Calu3 (cell line): Measurements from ENCODE around the gene QARS1. TPM values are rescaled to one million over a fixed set of nuclear protein-coding genes. Genes with fewer than 3 reads are reported as not detected.

Experiments
- BruUV-seq: library from RNA; stranded (reverse); fragments of 400-500 nt; replicated peaks from 2 replicates; lab custom pipeline; 2021; lab: Mats Ljungman, UMichigan
- CTCF ChIA-PET: fragments of 300-600 bp; sonication (Branson Sonifier 250); formaldehyde crosslinking; loops from one replicate; lab custom pipeline; 2022; ENCODE audit warnings: antibody characterized with exemption; lab: Charles Lee
- DNase-seq: peaks from one replicate; pipeline ENCODE4 v3.0.0; 2022
- H3K27ac Mint-ChIP-seq: one replicate; pipeline ENCODE4 v1.8.0; 2022; ENCODE audit warnings: mixed read lengths; ENCODE audit not compliant: unreplicated experiment
- H3K27me3 Mint-ChIP-seq: one replicate; pipeline ENCODE4 v1.8.0; 2022; ENCODE audit warnings: mixed read lengths; ENCODE audit not compliant: unreplicated experiment
- H3K36me3 Mint-ChIP-seq: one replicate; pipeline ENCODE4 v1.8.0; 2022; ENCODE audit warnings: mild to moderate bottlenecking, moderate library complexity, mixed read lengths; ENCODE audit not compliant: insufficient read depth, unreplicated experiment
- H3K4me1 Mint-ChIP-seq: one replicate; pipeline ENCODE4 v1.8.0; 2022; ENCODE audit warnings: mild to moderate bottlenecking, low read depth, mixed read lengths; ENCODE audit not compliant: unreplicated experiment
- H3K4me3 Mint-ChIP-seq: one replicate; pipeline ENCODE4 v1.8.0; 2022; ENCODE audit warnings: mild to moderate bottlenecking, low read depth, moderate library complexity, mixed read lengths; ENCODE audit not compliant: unreplicated experiment
- H3K9me3 Mint-ChIP-seq: one replicate; pipeline ENCODE4 v1.8.0; 2022; ENCODE audit warnings: low read depth, mixed read lengths; ENCODE audit not compliant: unreplicated experiment
- intact Hi-C: fragments of 100-400 bp; cut with micrococcal nuclease; formaldehyde crosslinking; loops from one replicate; pipeline ENCODE4 v1.10.0; 2022; ENCODE audit not compliant: unreplicated experiment
- total RNA-seq: library from RNA; stranded (reverse); gene quantifications from 2 replicates; pipeline ENCODE4 v1.2.3, GENCODE V29; 2022
- TF ChIP-seq, protein P1 (sequence below): fragments of 200-600 bp; IDR thresholded peaks from one replicate; pipeline ENCODE4 v1.8.0; 2022; ENCODE audit warnings: antibody characterized with exemption; ENCODE audit not compliant: unreplicated experiment

QARS1 gene
- total RNA-seq, 1 experiment from 2014 or later, result 248 TPM

DNA sequence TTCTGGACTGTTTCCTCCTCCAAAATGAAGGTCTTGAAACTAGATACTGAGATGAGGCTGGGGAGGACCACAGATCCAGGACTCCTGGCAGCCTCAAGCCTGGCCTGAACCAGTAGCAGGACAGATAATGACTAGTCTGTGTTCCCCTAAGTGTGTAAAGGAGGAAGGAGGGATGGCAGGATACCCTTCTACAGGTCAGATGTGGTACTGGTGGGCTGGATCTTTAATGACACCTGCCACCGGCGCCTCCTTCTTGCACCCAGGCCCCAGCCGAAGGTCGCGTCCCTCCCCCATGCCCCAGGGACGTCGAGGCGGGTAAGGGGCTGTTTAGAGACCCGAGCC is 15.5 kb upstream of the QARS1 start:
- DNase-seq, result no peak
- CTCF ChIA-PET, result no interaction called here
- no peak overlapping the region for H3K27ac Mint-ChIP-seq
- intact Hi-C loops, result no loop called here
- no peaks in the 10 kb centered on the region for H3K27me3 Mint-ChIP-seq
- TSS peak; percentile 17 for BruUV-seq
- H3K4me3 Mint-ChIP-seq, result peak overlapping the region; percentile 73
- H3K36me3 Mint-ChIP-seq, result peaks cover 52% of the 10 kb centered on the region
- peaks cover 7% of the 10 kb centered on the region for H3K4me1 Mint-ChIP-seq
- TF ChIP-seq, protein P1, sequence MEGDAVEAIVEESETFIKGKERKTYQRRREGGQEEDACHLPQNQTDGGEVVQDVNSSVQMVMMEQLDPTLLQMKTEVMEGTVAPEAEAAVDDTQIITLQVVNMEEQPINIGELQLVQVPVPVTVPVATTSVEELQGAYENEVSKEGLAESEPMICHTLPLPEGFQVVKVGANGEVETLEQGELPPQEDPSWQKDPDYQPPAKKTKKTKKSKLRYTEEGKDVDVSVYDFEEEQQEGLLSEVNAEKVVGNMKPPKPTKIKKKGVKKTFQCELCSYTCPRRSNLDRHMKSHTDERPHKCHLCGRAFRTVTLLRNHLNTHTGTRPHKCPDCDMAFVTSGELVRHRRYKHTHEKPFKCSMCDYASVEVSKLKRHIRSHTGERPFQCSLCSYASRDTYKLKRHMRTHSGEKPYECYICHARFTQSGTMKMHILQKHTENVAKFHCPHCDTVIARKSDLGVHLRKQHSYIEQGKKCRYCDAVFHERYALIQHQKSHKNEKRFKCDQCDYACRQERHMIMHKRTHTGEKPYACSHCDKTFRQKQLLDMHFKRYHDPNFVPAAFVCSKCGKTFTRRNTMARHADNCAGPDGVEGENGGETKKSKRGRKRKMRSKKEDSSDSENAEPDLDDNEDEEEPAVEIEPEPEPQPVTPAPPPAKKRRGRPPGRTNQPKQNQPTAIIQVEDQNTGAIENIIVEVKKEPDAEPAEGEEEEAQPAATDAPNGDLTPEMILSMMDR, result no peak
- H3K9me3 Mint-ChIP-seq, result no peaks in the 10 kb centered on the region

DNA sequence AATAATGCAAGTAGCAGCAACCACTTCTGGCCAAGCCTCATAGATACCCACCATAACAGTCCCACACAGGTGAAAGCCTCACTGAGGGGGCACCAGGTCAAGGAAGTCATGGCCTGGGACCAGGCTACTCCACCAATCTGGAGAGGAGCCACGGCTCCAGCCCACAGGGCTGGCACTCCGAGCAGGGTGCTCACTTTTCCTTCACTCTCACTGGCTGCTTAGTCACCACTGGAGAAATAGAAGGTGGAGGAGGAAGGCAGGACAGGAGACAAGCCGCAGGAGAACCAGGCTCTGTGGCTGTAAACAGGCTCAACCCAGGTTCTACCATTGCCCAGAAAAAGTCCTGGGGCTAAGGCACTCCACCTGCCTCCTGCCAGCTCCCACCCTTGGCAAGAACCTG is 14.9 kb upstream of the QARS1 start:
- CTCF ChIA-PET, result interaction anchor here (0.6 kb wide), 1 partner anchor 23 kb away, joined by 6 read pairs; no protein-coding TSS in a partner anchor
- Mint-ChIP-seq H3K4me1 (peaks cover 7% of the 10 kb centered on the region), H3K36me3 (peaks cover 47% of the 10 kb centered on the region), H3K9me3 (no peaks in the 10 kb centered on the region), H3K4me3 (peak overlapping the region; percentile 73), H3K27ac (no peak overlapping the region), H3K27me3 (no peaks in the 10 kb centered on the region)
- BruUV-seq, result no TSS peak
- no peak for DNase-seq
- TF ChIP-seq, protein P1, result no peak
- intact Hi-C loops, result no loop called here

DNA sequence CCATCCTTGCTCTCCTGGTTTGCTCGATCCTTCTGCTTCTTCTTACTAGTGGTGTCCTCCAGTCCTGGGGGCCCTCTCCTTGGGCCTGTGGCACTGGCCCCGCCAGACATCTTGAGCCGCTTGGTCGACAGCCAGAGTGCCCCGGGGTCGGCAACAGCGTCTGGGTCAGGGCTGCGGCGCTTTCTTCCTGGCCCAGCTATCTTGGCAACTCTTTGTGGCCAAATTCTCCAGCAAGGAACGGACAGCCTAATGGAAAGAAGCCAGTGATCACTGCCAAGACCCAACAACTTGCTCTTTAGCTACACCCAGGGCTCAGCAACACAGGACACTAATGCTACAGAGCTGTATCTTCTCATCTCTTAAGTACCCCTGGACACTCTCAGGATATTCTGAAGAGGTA is 14.5 kb upstream of the QARS1 start:
- BruUV-seq, result no TSS peak
- no peak for DNase-seq
- peak overlapping the region; percentile 73 for H3K4me3 Mint-ChIP-seq
- H3K9me3 Mint-ChIP-seq, result no peaks in the 10 kb centered on the region
- TF ChIP-seq, protein P1, result no peak
- peaks cover 47% of the 10 kb centered on the region for H3K36me3 Mint-ChIP-seq
- no peak overlapping the region for H3K27ac Mint-ChIP-seq
- intact Hi-C loops, result no loop called here
- CTCF ChIA-PET, result interaction anchor here (0.6 kb wide), 1 partner anchor 23 kb away, joined by 6 read pairs; no protein-coding TSS in a partner anchor
- peaks cover 7% of the 10 kb centered on the region for H3K4me1 Mint-ChIP-seq
- H3K27me3 Mint-ChIP-seq, result no peaks in the 10 kb centered on the region

DNA sequence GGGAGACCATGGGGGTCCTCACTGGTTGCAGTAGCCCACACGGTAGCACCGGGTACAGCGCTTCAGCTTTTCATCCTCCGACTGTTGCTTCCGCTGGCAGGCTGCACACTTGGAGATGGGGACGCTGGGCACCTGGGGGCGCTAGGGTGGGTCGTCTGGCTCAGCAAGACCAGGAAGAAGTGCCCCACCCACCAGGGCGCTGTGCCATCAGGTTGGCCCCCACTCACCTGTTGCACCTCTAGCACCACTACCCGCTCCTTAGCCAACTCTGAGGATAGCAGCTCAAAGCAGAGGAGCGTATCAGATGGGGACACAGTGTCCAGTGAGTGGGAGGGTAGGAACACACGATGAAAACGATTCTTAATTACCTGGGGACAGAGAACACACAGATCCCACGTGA is 7.7 kb upstream of the QARS1 start:
- CTCF ChIA-PET, result no interaction called here
- Mint-ChIP-seq H3K4me1 (no peaks in the 10 kb centered on the region), H3K4me3 (no peak overlapping the region), H3K27me3 (no peaks in the 10 kb centered on the region), H3K27ac (no peak overlapping the region), H3K36me3 (peaks cover 34% of the 10 kb centered on the region), H3K9me3 (no peaks in the 10 kb centered on the region)
- TF ChIP-seq, protein P1, result no peak
- DNase-seq, result no peak
- no TSS peak for BruUV-seq
- intact Hi-C loops, result no loop called here
